Mesenchymal stem cell (in vitro differentiated cells and primary cell): ENCODE measurements around the gene MTRR.
A peak's percentile ranks its signal among the peaks of the same experiment; 100 is the strongest.

Experiments
- DNase-seq: peaks from one replicate; pipeline ENCODE4 v3.0.0-alpha.2; 2013
- H2AFZ ChIP-seq: one replicate; pipeline ENCODE4 v1.6.1; 2013; ENCODE audit warnings: low read depth, mild to moderate bottlenecking, control low read depth, inconsistent platforms, low read length, moderate library complexity
- H2AK5ac ChIP-seq: 2 replicates; pipeline ENCODE4 v1.6.1; 2013; ENCODE audit warnings: low read length, moderate library complexity, mild to moderate bottlenecking, inconsistent platforms; ENCODE audit not compliant: severe bottlenecking
- H2BK120ac ChIP-seq: one replicate; pipeline ENCODE4 v1.6.1; 2013; ENCODE audit warnings: low read depth, mild to moderate bottlenecking, inconsistent platforms, low read length, moderate library complexity
- H2BK12ac ChIP-seq, 2 experiments: one replicate each; pipeline ENCODE4 v1.6.1; 2013; ENCODE audit warnings: inconsistent platforms in 2 of 2, low read length in 2 of 2, mild to moderate bottlenecking in 2 of 2, moderate library complexity in 2 of 2, control low read depth in 1 of 2
- H2BK15ac ChIP-seq: one replicate; pipeline ENCODE4 v1.6.1; 2013; ENCODE audit warnings: mild to moderate bottlenecking, low read depth, inconsistent platforms; ENCODE audit not compliant: poor library complexity, severe bottlenecking
- H2BK5ac ChIP-seq: 2 replicates; pipeline ENCODE4 v1.6.1; 2013; ENCODE audit warnings: low read depth, mild to moderate bottlenecking, low read length, control low read depth, inconsistent platforms; ENCODE audit not compliant: poor library complexity, severe bottlenecking
- H3K14ac ChIP-seq, 2 experiments: one replicate each; pipeline ENCODE4 v1.6.1; 2013; ENCODE audit warnings: inconsistent platforms in 2 of 2, low read length in 2 of 2, control low read depth in 1 of 2, mild to moderate bottlenecking in 1 of 2, moderate library complexity in 1 of 2
- H3K18ac ChIP-seq, 2 experiments: one replicate each; pipeline ENCODE4 v1.6.1; 2013; ENCODE audit warnings: inconsistent platforms in 2 of 2, low read length in 2 of 2, control low read depth in 1 of 2, low read depth in 1 of 2, mild to moderate bottlenecking in 1 of 2
- H3K23ac ChIP-seq, 2 experiments: one replicate each; pipeline ENCODE4 v1.6.1; 2013; ENCODE audit warnings: inconsistent platforms in 2 of 2, low read length in 2 of 2, mild to moderate bottlenecking in 2 of 2, moderate library complexity in 2 of 2, control low read depth in 1 of 2
- H3K27ac ChIP-seq: 2 replicates; pipeline ENCODE4 v1.5.1; 2013; ENCODE audit warnings: mild to moderate bottlenecking, moderate library complexity, low read length, control low read depth, inconsistent platforms; ENCODE audit not compliant: poor library complexity, severe bottlenecking
- H3K27me3 ChIP-seq, 2 experiments: 2 replicates each; pipeline versions ENCODE4 v1.6.1 to v1.7.0; 2013; ENCODE audit warnings: low read length in 2 of 2, mild to moderate bottlenecking in 2 of 2, moderate library complexity in 2 of 2, control low read depth in 1 of 2, inconsistent platforms in 1 of 2; ENCODE audit not compliant: control insufficient read depth in 1 of 2, insufficient read depth in 1 of 2
- H3K36me3 ChIP-seq, 2 experiments: 2 replicates each; pipeline versions ENCODE4 v1.6.1 to v1.7.0; 2013; ENCODE audit warnings: low read length in 2 of 2, control low read depth in 1 of 2, inconsistent platforms in 1 of 2, low read depth in 1 of 2, mild to moderate bottlenecking in 1 of 2; ENCODE audit not compliant: insufficient read depth in 2 of 2, control insufficient read depth in 1 of 2
- H3K4ac ChIP-seq, 2 experiments: one replicate each; pipeline ENCODE4 v1.6.1; 2013; ENCODE audit warnings: inconsistent platforms in 2 of 2, low read length in 2 of 2, mild to moderate bottlenecking in 2 of 2, moderate library complexity in 2 of 2, control low read depth in 1 of 2, low read depth in 1 of 2
- H3K4me1 ChIP-seq: 2 replicates; pipeline ENCODE4 v1.6.1; 2013; ENCODE audit warnings: low read depth, low read length, control low read depth; ENCODE audit not compliant: control insufficient read depth, insufficient read depth
- H3K4me2 ChIP-seq: 2 replicates; pipeline ENCODE4 v1.6.1; 2013; ENCODE audit warnings: low read length, mild to moderate bottlenecking, inconsistent platforms; ENCODE audit not compliant: poor library complexity, severe bottlenecking
- H3K4me3 ChIP-seq, 2 experiments: 2 replicates each; pipeline versions ENCODE4 v1.5.1 to v1.7.0; 2013; ENCODE audit warnings: low read length in 2 of 2, mild to moderate bottlenecking in 2 of 2, control low read depth in 1 of 2, low read depth in 1 of 2; ENCODE audit not compliant: insufficient read depth in 1 of 2
- H3K79me1 ChIP-seq: replicated peaks from 2 replicates; pipeline ENCODE4 v1.6.1; 2013; ENCODE audit warnings: mild to moderate bottlenecking, control low read depth, low read length, inconsistent platforms; ENCODE audit not compliant: poor library complexity, severe bottlenecking
- H3K9ac ChIP-seq: 2 replicates; pipeline ENCODE4 v1.7.0; 2013; ENCODE audit warnings: mild to moderate bottlenecking, low read length, moderate library complexity
- H3K9me3 ChIP-seq: 2 replicates; pipeline ENCODE4 v1.7.0; 2013; ENCODE audit warnings: mild to moderate bottlenecking, low read length; ENCODE audit not compliant: control insufficient read depth
- H4K8ac ChIP-seq: one replicate; pipeline ENCODE4 v1.6.1; 2013; ENCODE audit warnings: inconsistent platforms, mild to moderate bottlenecking, low read length, moderate library complexity
- H4K91ac ChIP-seq: one replicate; pipeline ENCODE4 v1.6.1; 2013; ENCODE audit warnings: mild to moderate bottlenecking, low read length, inconsistent platforms
- WGBS: methylation state at CpG from one replicate; pipeline ENCODE4 v1.1.7; 2013; ENCODE audit warnings: mixed read lengths; 5-methylcytosine and 5-hydroxymethylcytosine counted together

MTRR gene

GRCh38 chr5:7825630-7826029 is 43.3 kb upstream of the MTRR start:
- H2BK120ac ChIP-seq: no peak overlapping the region
- no peak overlapping the region for H2AFZ ChIP-seq
- H3K36me3 ChIP-seq: no peaks in the 10 kb centered on the region
- H3K4me2 ChIP-seq: no peak overlapping the region
- H3K27ac ChIP-seq: no peak overlapping the region
- no peaks in the 10 kb centered on the region for H3K79me1 ChIP-seq
- no peak overlapping the region for H4K8ac ChIP-seq
- no peak overlapping the region for H3K18ac ChIP-seq
- no peak overlapping the region for H2BK12ac ChIP-seq
- H2BK5ac ChIP-seq: no peak overlapping the region
- H2AK5ac ChIP-seq: no peak overlapping the region
- no peak overlapping the region for H3K4ac ChIP-seq
- no peak overlapping the region for H3K23ac ChIP-seq
- no peak overlapping the region for H3K14ac ChIP-seq
- no peak for DNase-seq
- WGBS: 84% methylated on average over 11 of the region's 11 CpGs
- no peak overlapping the region for H3K9ac ChIP-seq
- peaks cover 28 to 34% of the 10 kb centered on the region in 2 experiments for H3K27me3 ChIP-seq
- H3K9me3 ChIP-seq: no peaks in the 10 kb centered on the region
- H2BK15ac ChIP-seq: no peak overlapping the region
- no peak overlapping the region for H3K4me3 ChIP-seq
- no peak overlapping the region for H4K91ac ChIP-seq
- H3K4me1 ChIP-seq: no peaks in the 10 kb centered on the region

GRCh38 chr5:7827610-7828009 is 41.3 kb upstream of the MTRR start:
- DNase-seq: no peak
- Histone ChIP-seq H3K79me1 (no peaks in the 10 kb centered on the region), H3K18ac (no peak overlapping the region), H2AK5ac (no peak overlapping the region), H3K36me3 (no peaks in the 10 kb centered on the region), H3K27ac (no peak overlapping the region), H3K14ac (no peak overlapping the region), H2BK12ac (no peak overlapping the region), H2BK5ac (no peak overlapping the region), H3K4me1 (no peaks in the 10 kb centered on the region), H4K91ac (no peak overlapping the region), H3K4me3 (peak overlapping the region in 1 of 2 experiments; percentile 33), H4K8ac (no peak overlapping the region), H3K23ac (no peak overlapping the region), H3K4me2 (no peak overlapping the region), H2AFZ (no peak overlapping the region), H3K9me3 (no peaks in the 10 kb centered on the region), H2BK15ac (no peak overlapping the region), H2BK120ac (no peak overlapping the region), H3K4ac (no peak overlapping the region), H3K27me3 (peaks cover 27 to 32% of the 10 kb centered on the region in 2 experiments), H3K9ac (peak overlapping the region; percentile 56)
- 84% methylated on average over 6 of the region's 6 CpGs for WGBS

DNA sequence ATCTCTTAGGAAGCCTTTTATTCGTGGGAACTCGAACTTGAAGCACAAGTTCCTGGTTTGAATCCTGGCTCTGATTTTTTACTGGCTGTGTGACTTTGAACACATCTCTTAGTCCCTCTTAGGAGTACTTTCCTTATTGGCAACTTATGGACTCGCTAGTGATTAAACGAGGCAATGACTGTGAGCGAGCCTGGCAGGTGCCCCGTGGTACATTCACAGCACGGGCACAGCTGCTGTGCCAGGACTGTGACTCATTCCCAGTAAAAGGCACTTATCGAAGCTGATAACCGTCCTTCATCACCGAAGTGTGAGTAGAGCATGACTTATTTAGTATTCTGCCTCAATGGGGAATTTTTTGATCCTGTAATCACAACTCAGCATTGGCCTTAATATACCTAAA is 40.7 kb upstream of the MTRR start:
- Histone ChIP-seq H2BK15ac (no peak overlapping the region), H4K91ac (no peak overlapping the region), H3K27ac (no peak overlapping the region), H2BK120ac (no peak overlapping the region), H3K9ac (no peak overlapping the region), H3K4me2 (no peak overlapping the region), H2AFZ (no peak overlapping the region), H3K27me3 (peaks cover 25 to 31% of the 10 kb centered on the region in 2 experiments), H3K4ac (no peak overlapping the region), H3K9me3 (no peaks in the 10 kb centered on the region), H4K8ac (no peak overlapping the region), H3K18ac (no peak overlapping the region), H3K4me3 (no peak overlapping the region), H3K79me1 (no peaks in the 10 kb centered on the region), H2BK12ac (no peak overlapping the region), H3K36me3 (no peaks in the 10 kb centered on the region), H3K4me1 (no peaks in the 10 kb centered on the region), H2AK5ac (no peak overlapping the region), H3K23ac (no peak overlapping the region), H2BK5ac (no peak overlapping the region), H3K14ac (no peak overlapping the region)
- no peak for DNase-seq
- WGBS: 78% methylated on average over 7 of the region's 10 CpGs

DNA sequence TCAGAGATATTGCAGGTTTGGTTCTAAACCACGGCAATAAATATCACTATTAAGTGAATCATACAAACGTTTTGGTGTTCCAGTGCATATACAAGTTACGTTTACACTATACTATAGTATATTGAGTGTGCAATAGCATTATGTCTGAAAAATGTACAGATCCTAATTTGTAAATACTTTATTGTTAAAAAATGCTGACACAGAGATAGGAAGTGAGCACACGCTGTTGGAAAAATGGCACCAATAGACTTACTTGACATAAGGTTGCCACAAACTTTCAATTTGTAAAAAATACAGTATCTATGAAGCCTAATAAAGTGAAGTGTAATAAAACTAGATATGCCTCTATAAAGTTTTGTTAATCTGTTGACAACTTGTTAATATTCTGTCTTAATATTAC is 34.0 kb upstream of the MTRR start:
- H4K8ac ChIP-seq: no peak overlapping the region
- H2BK120ac ChIP-seq: no peak overlapping the region
- DNase-seq: no peak
- H2AFZ ChIP-seq: no peak overlapping the region
- WGBS: no CpG with 5 or more reads among the region's 4 CpGs
- H3K14ac ChIP-seq: no peak overlapping the region
- no peak overlapping the region for H2BK15ac ChIP-seq
- no peaks in the 10 kb centered on the region for H3K9me3 ChIP-seq
- H2BK12ac ChIP-seq: no peak overlapping the region
- H3K36me3 ChIP-seq: no peaks in the 10 kb centered on the region
- H2BK5ac ChIP-seq: no peak overlapping the region
- H3K4ac ChIP-seq: no peak overlapping the region
- H3K4me3 ChIP-seq: no peak overlapping the region
- H3K4me1 ChIP-seq: peaks cover 4% of the 10 kb centered on the region
- H3K18ac ChIP-seq: no peak overlapping the region
- no peak overlapping the region for H3K27ac ChIP-seq
- H2AK5ac ChIP-seq: no peak overlapping the region
- H3K27me3 ChIP-seq: peaks cover 6 to 10% of the 10 kb centered on the region in 2 experiments
- H3K23ac ChIP-seq: no peak overlapping the region
- H4K91ac ChIP-seq: no peak overlapping the region
- H3K4me2 ChIP-seq: no peak overlapping the region
- no peaks in the 10 kb centered on the region for H3K79me1 ChIP-seq
- H3K9ac ChIP-seq: no peak overlapping the region
